Upper lobe of left lung (tissue), 4 donors: ENCODE data around the gene CDC23.

ENCODE experiments used
- EP300 ChIP-seq, 4 donors: sonication (generic); formaldehyde crosslinking; IDR thresholded peaks; one replicate each; pipeline ENCODE4 v1.5.1; 2017; ENCODE audit warnings: antibody characterized with exemption in 4 of 4, control low read depth in 2 of 4
- POLR2A ChIP-seq, 4 donors: fragments of 450-650 bp; IDR thresholded peaks; one replicate each; pipeline ENCODE4 v1.5.1; 2016 to 2017; ENCODE audit warnings: antibody characterized with exemption in 4 of 4, mild to moderate bottlenecking in 2 of 4
- TF ChIP-seq, protein P1 (sequence below), 6 experiments: fragments of 450-650 bp in 4 of 6; fragments of 200-600 bp in 2 of 6; sonication (generic) in 2 of 6; IDR thresholded peaks; one replicate each; pipeline ENCODE4 v1.5.1; 2016 to 2019; ENCODE audit warnings: antibody characterized with exemption in 6 of 6

DNA sequence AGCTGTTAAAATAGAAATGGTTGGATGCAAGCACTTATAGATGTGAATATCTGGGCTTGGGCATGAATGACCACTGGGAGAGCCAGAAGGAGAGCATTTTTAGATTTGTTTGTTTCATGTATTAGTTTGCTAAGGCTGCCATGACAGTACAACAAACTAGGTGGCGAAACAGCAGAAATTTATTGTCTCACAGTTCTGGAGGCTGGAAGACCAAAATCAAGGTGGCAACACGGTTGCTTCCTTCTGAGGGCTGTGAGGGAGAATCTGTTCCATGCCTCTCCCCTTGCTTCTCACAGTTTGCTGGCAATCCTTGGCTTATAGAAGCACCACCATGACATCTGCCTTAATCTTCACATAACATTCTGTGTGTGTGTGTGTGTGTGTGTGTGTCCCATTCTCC is 20.2 kb upstream of the CDC23 start:
- TF ChIP-seq, protein P1, sequence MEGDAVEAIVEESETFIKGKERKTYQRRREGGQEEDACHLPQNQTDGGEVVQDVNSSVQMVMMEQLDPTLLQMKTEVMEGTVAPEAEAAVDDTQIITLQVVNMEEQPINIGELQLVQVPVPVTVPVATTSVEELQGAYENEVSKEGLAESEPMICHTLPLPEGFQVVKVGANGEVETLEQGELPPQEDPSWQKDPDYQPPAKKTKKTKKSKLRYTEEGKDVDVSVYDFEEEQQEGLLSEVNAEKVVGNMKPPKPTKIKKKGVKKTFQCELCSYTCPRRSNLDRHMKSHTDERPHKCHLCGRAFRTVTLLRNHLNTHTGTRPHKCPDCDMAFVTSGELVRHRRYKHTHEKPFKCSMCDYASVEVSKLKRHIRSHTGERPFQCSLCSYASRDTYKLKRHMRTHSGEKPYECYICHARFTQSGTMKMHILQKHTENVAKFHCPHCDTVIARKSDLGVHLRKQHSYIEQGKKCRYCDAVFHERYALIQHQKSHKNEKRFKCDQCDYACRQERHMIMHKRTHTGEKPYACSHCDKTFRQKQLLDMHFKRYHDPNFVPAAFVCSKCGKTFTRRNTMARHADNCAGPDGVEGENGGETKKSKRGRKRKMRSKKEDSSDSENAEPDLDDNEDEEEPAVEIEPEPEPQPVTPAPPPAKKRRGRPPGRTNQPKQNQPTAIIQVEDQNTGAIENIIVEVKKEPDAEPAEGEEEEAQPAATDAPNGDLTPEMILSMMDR (IDR thresholded peaks at IDR 0.05), result no peak
- TF ChIP-seq EP300 (IDR thresholded peaks at IDR 0.05) (no peak), POLR2A (IDR thresholded peaks at IDR 0.05) (no peak)
